Lower lobe of right lung (tissue), 2 donors: Measurements from ENCODE around the gene KRTAP10-10. TPM values are rescaled to one million over a fixed set of nuclear protein-coding genes. Genes with fewer than 3 reads are reported as not detected.
"Not testable (repeated sequence)": the region's sequence is repeated elsewhere in the genome, so short reads cannot be mapped to it uniquely, and the experiment has no call there.

Source experiments
- ATAC-seq, 2 donors: fragments of 200-7000 bp; cut with Tn5 transposase; one replicate each; pipeline ENCODE4 v1.9.1; 2020 to 2022; ENCODE audit warnings: mild to moderate bottlenecking in 2 of 2, moderate library complexity in 2 of 2
- DNase-seq: peaks from one replicate; pipeline ENCODE4 v3.0.0-alpha.2; 2020
- H3K27ac ChIP-seq: fragments of 200-600 bp; one replicate; pipeline ENCODE4 v1.8.0; 2022
- H3K27me3 ChIP-seq: fragments of 200-600 bp; one replicate; pipeline ENCODE4 v1.8.0; 2022; ENCODE audit warnings: low read depth
- H3K36me3 ChIP-seq: fragments of 200-600 bp; one replicate; pipeline ENCODE4 v1.8.0; 2022; ENCODE audit warnings: mild to moderate bottlenecking
- H3K4me1 ChIP-seq: fragments of 200-600 bp; one replicate; pipeline ENCODE4 v1.8.0; 2022
- H3K4me3 ChIP-seq: fragments of 200-600 bp; one replicate; pipeline ENCODE4 v1.8.0; 2022; ENCODE audit warnings: mild to moderate bottlenecking
- H3K9me3 ChIP-seq: fragments of 200-600 bp; one replicate; pipeline ENCODE4 v1.8.0; 2022
- CTCF ChIP-seq: fragments of 200-600 bp; IDR thresholded peaks from one replicate; pipeline ENCODE4 v1.8.0; 2022; ENCODE audit warnings: antibody characterized with exemption, mild to moderate bottlenecking
- intact Hi-C: fragments of 100-400 bp; cut with DNase I; formaldehyde crosslinking; loops from one replicate; pipeline ENCODE4 v1.11.0; 2022
- total RNA-seq: library from RNA; stranded (reverse); fragmentation: NEBNext Ultra II Directional; extraction: Animal tissue kit (Norgen Biotek cat#: 25700); gene quantifications from one replicate; pipeline ENCODE4 v1.2.1, GENCODE V29; 2021
- donor health status: DM: no; HTN: yes; CAD: no; lungs with severe emphysema.

KRTAP10-10 gene
- total RNA-seq, 1 donor from 2014 or later = not detected

- no peak overlapping the region for H3K27ac ChIP-seq
- no peak overlapping the region for H3K4me3 ChIP-seq
- no peaks in the 10 kb centered on the region for H3K9me3 ChIP-seq
- H3K4me1 ChIP-seq = no peaks in the 10 kb centered on the region
- intact Hi-C loops = no loop called here
- no peak for ATAC-seq
- DNase-seq = no peak
- H3K36me3 ChIP-seq = no peaks in the 10 kb centered on the region
- no peak for TF ChIP-seq CTCF
- H3K27me3 ChIP-seq = peaks cover 13% of the 10 kb centered on the region
Observed at GRCh38 chr21:44596068-44596725, 41.0 kb upstream of the KRTAP10-10 start.

- H3K9me3 ChIP-seq = no peaks in the 10 kb centered on the region
- intact Hi-C loops = no loop called here
- no peak overlapping the region for H3K27ac ChIP-seq
- peaks cover 23% of the 10 kb centered on the region for H3K27me3 ChIP-seq
- DNase-seq (no peak), ATAC-seq (no peak)
- no peaks in the 10 kb centered on the region for H3K36me3 ChIP-seq
- H3K4me1 ChIP-seq = no peaks in the 10 kb centered on the region
- TF ChIP-seq CTCF = no peak
- no peak overlapping the region for H3K4me3 ChIP-seq
Observed at GRCh38 chr21:44598061-44598460, 39.1 kb upstream of the KRTAP10-10 start.

GRCh38 chr21:44599264-44600029, 37.7 kb upstream of the KRTAP10-10 start:
- Histone ChIP-seq H3K9me3 (no peaks in the 10 kb centered on the region), H3K4me3 (no peak overlapping the region), H3K27ac (no peak overlapping the region), H3K4me1 (no peaks in the 10 kb centered on the region), H3K36me3 (no peaks in the 10 kb centered on the region), H3K27me3 (peaks cover 32% of the 10 kb centered on the region)
- TF ChIP-seq CTCF = no peak
- ATAC-seq (no peak), DNase-seq (no peak)
- intact Hi-C loops = no loop called here

- H3K9me3 ChIP-seq, H3K4me1 ChIP-seq, intact Hi-C loops, H3K4me3 ChIP-seq, ATAC-seq, DNase-seq, H3K27ac ChIP-seq, H3K36me3 ChIP-seq: not testable (repeated sequence)
- peaks cover 33% of the 10 kb centered on the region for H3K27me3 ChIP-seq
Observed at GRCh38 chr21:44600118-44600978, 36.8 kb upstream of the KRTAP10-10 start, which contains the start of gene KRTAP10-7. Gene KRTAP10-7 (plus strand): TSS chr21:44600597. CDS start chr21:44600622, 25 bp downstream.

- H3K9me3 ChIP-seq, H3K4me1 ChIP-seq, ATAC-seq, DNase-seq, H3K4me3 ChIP-seq, H3K27ac ChIP-seq, H3K36me3 ChIP-seq, intact Hi-C loops: not testable (repeated sequence)
- H3K27me3 ChIP-seq = peaks cover 30% of the 10 kb centered on the region
Observed at GRCh38 chr21:44601091-44601490, 36.1 kb upstream of the KRTAP10-10 start.
